HL-60 (cell line): ENCODE measurements around the gene HELT.

Experiments
- DNase-seq, 2 experiments: peaks; one replicate each; pipeline ENCODE4 v3.0.0-alpha.2; 2010 to 2020; ENCODE audit warnings: low read depth in 1 of 2, low spot score in 1 of 2
- H3K27ac ChIP-seq: fragments of 250-450 bp; sonication (Bioruptor Pico); replicated peaks from 2 replicates; pipeline ENCODE4 v1.5.1; 2020; ENCODE audit warnings: mild to moderate bottlenecking, moderate library complexity
- H3K27me3 ChIP-seq: fragments of 250-450 bp; sonication (Bioruptor Pico); 2 replicates; pipeline ENCODE4 v1.5.1; 2021; ENCODE audit warnings: mild to moderate bottlenecking, moderate library complexity; ENCODE audit not compliant: insufficient read depth, poor library complexity, severe bottlenecking
- H3K4me3 ChIP-seq: replicated peaks from 2 replicates; pipeline ENCODE4 v1.5.1; 2011; ENCODE audit warnings: mild to moderate bottlenecking, control low read depth, low read length; ENCODE audit not compliant: insufficient read depth
- CTCF ChIP-seq: IDR thresholded peaks from one replicate; pipeline ENCODE4 v1.5.1; 2011; ENCODE audit warnings: low read length, control low read depth, inconsistent platforms; ENCODE audit not compliant: insufficient read depth
- GABPA ChIP-seq: IDR thresholded peaks from 2 replicates; pipeline ENCODE4 v1.6.1; 2012; ENCODE audit warnings: low read depth
- POLR2AphosphoS5 ChIP-seq: IDR thresholded peaks from 2 replicates; pipeline ENCODE4 v1.6.1; 2012; ENCODE audit warnings: low read depth
- SPI1 ChIP-seq: IDR thresholded peaks from 2 replicates; pipeline ENCODE4 v1.6.1; 2012; ENCODE audit warnings: low read depth, mild to moderate bottlenecking, borderline replicate concordance
- TF ChIP-seq, protein P1 (sequence below): IDR thresholded peaks from 2 replicates; pipeline ENCODE4 v1.6.1; 2012; ENCODE audit warnings: low read depth; ENCODE audit not compliant: insufficient replicate concordance

The HELT gene

DNA sequence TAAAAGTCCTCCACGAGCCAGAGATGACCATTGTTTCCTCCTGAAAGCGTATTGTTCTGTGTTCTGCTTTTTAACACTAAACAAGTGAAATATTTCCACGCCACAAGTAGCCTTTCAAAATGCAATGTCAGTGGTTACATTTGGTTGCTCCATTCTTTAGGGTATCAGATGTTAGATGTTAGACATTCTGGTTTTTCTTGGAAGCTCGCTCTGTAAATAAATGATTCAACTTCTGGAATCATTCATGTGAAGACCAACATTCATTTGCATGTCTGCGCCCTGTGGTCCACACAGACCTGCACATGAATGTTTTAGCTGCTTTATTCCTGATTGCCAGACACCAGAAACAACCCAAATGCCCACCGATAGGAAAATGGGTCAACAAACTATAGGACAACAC, 38.0 kb upstream of the HELT start:
- TF ChIP-seq SPI1: no peak
- no peak for TF ChIP-seq CTCF
- TF ChIP-seq GABPA: no peak
- TF ChIP-seq, protein P1, sequence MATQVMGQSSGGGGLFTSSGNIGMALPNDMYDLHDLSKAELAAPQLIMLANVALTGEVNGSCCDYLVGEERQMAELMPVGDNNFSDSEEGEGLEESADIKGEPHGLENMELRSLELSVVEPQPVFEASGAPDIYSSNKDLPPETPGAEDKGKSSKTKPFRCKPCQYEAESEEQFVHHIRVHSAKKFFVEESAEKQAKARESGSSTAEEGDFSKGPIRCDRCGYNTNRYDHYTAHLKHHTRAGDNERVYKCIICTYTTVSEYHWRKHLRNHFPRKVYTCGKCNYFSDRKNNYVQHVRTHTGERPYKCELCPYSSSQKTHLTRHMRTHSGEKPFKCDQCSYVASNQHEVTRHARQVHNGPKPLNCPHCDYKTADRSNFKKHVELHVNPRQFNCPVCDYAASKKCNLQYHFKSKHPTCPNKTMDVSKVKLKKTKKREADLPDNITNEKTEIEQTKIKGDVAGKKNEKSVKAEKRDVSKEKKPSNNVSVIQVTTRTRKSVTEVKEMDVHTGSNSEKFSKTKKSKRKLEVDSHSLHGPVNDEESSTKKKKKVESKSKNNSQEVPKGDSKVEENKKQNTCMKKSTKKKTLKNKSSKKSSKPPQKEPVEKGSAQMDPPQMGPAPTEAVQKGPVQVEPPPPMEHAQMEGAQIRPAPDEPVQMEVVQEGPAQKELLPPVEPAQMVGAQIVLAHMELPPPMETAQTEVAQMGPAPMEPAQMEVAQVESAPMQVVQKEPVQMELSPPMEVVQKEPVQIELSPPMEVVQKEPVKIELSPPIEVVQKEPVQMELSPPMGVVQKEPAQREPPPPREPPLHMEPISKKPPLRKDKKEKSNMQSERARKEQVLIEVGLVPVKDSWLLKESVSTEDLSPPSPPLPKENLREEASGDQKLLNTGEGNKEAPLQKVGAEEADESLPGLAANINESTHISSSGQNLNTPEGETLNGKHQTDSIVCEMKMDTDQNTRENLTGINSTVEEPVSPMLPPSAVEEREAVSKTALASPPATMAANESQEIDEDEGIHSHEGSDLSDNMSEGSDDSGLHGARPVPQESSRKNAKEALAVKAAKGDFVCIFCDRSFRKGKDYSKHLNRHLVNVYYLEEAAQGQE: no peak
- TF ChIP-seq POLR2AphosphoS5: no peak
- DNase-seq: no peak
- Histone ChIP-seq H3K27me3 (no peaks in the 10 kb centered on the region), H3K27ac (no peak overlapping the region), H3K4me3 (no peak overlapping the region)

DNA sequence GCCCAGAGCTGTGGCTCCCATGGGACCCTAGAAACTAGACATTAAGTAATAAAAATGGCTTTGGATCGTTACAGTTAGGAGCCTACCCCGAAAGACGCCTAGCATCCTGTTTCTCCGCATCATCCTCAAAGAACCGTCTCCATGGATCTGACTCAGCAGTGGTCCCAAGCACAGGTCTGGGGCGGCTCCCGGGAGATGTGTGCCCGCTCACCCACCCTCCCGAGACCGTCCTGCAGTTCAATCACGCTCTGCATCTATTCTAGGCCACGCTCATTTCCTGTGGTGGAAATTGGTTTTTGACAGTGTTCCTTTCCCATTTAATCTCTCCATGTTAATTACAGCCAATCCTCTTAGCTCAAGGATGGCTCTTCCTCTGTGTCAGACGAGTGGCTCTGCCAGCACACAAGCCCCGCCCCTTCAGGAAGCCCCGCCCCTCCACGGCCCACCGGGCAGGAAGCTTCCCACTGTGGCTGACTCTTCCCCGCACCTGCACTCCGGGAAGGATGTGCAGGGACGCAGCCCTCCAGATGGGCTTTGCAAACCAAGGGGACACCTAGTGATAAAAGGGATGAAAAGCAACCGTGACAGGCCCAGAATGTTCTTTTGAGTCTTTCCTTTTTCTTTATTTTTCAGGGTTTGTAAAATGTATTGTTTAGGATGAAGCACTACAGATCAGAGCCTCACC, 34.5 kb upstream of the HELT start:
- Histone ChIP-seq H3K4me3 (no peak overlapping the region), H3K27me3 (no peaks in the 10 kb centered on the region), H3K27ac (no peak overlapping the region)
- DNase-seq: peak; percentile 61 to 63
- TF ChIP-seq, protein P1: no peak
- TF ChIP-seq CTCF: peak; percentile 40

GRCh38 chr4:184987493-184988031, 30.7 kb upstream of the HELT start:
- H3K27me3 ChIP-seq: no peaks in the 10 kb centered on the region
- no peak for DNase-seq
- no peak overlapping the region for H3K4me3 ChIP-seq
- no peak overlapping the region for H3K27ac ChIP-seq
- TF ChIP-seq, protein P1: no peak
- TF ChIP-seq CTCF (no peak), POLR2AphosphoS5 (no peak), GABPA (no peak), SPI1 (no peak)
